Left ventricle myocardium inferior (tissue), 1 donor: ENCODE data around the gene STX10. TPM values are rescaled to one million over a fixed set of nuclear protein-coding genes. Genes with fewer than 3 reads are reported as not detected.

Experiments
- DNase-seq: peaks from one replicate; pipeline ENCODE4 v3.0.0-alpha.2; 2020
- H3K27ac ChIP-seq: fragments of 200-600 bp; replicated peaks from 2 replicates; pipeline ENCODE4 v1.8.0; 2021
- H3K27me3 ChIP-seq: fragments of 200-600 bp; 2 replicates; pipeline ENCODE4 v1.8.0; 2021; ENCODE audit warnings: low read depth
- H3K36me3 ChIP-seq: fragments of 200-600 bp; 2 replicates; pipeline ENCODE4 v1.8.0; 2021
- H3K4me1 ChIP-seq: fragments of 200-600 bp; 2 replicates; pipeline ENCODE4 v1.8.0; 2021
- H3K4me3 ChIP-seq: fragments of 200-600 bp; 2 replicates; pipeline ENCODE4 v1.8.0; 2021; ENCODE audit warnings: mild to moderate bottlenecking, moderate library complexity
- H3K9me3 ChIP-seq: fragments of 200-600 bp; replicated peaks from 2 replicates; pipeline ENCODE4 v1.8.0; 2021
- CTCF ChIP-seq: fragments of 200-600 bp; IDR thresholded peaks from 2 replicates; pipeline ENCODE4 v1.8.0; 2021; ENCODE audit warnings: antibody characterized with exemption, mild to moderate bottlenecking, borderline replicate concordance
- intact Hi-C: fragments of 100-400 bp; cut with micrococcal nuclease; formaldehyde crosslinking; loops from one replicate; pipeline ENCODE4 v1.11.0; 2022
- long read RNA-seq: library from polyadenylated mRNA; unstranded; transcript quantifications from one replicate; pipeline ENCODE4 v2.0.0, GENCODE V29; 2021
- total RNA-seq: library from RNA; stranded (reverse); fragmentation: NEBNext Ultra II Directional; extraction: Animal tissue kit (Norgen Biotek cat#: 25700); gene quantifications from one replicate; pipeline ENCODE4 v1.2.1, GENCODE V29; 2021
- donor health status: DM: no; HTN: yes; CAD: no; lungs with severe emphysema.

STX10 gene
- total RNA-seq = 39.2 TPM
- long read RNA-seq, transcript STX10-204 (8 exons, 1,136 nt) = major isoform, 40 of 62 reads
- long read RNA-seq, partial matches to known transcripts = 14 of 62 reads
- long read RNA-seq, other reads (novel, unspliced or antisense) = 4 of 62 reads

GRCh38 chr19:13150187-13150930 is at the start of gene STX10, which contains the start of gene IER2:
Gene STX10, minus strand, starts transcription at chr19:13150375. Its CDS starts 202 bp downstream, at chr19:13150173.
Gene IER2, plus strand, starts transcription at chr19:13150411. Its CDS starts 2,776 bp downstream, at chr19:13153187.
- Histone ChIP-seq H3K4me3 (peak within 1 kb of the TSS; percentile 91), H3K27ac (peak within 1 kb of the TSS; percentile 99), H3K27me3 (no peaks in the 10 kb centered on the region), H3K4me1 (peaks cover 61% of the 10 kb centered on the region), H3K9me3 (no peaks in the 10 kb centered on the region), H3K36me3 (peaks cover 15% of the 10 kb centered on the region)
- peak; percentile 96 for DNase-seq
- intact Hi-C loops = no loop called here
- TF ChIP-seq CTCF = peak; percentile 65

- Histone ChIP-seq H3K36me3 (no peaks in the 10 kb centered on the region), H3K27me3 (no peaks in the 10 kb centered on the region), H3K4me3 (no peak overlapping the region), H3K9me3 (no peaks in the 10 kb centered on the region), H3K4me1 (peaks cover 4% of the 10 kb centered on the region), H3K27ac (no peak overlapping the region)
- no peak for DNase-seq
- intact Hi-C loops = loop anchor here (10.0 kb wide), 1 partner anchor 56 kb away; no protein-coding TSS in a partner anchor
- TF ChIP-seq CTCF = no peak
Observed at GRCh38 chr19:13198634-13199033, 48.5 kb upstream of the STX10 start.

GRCh38 chr19:13195678-13196077 is 45.5 kb upstream of the STX10 start:
- Histone ChIP-seq H3K36me3 (no peaks in the 10 kb centered on the region), H3K4me1 (peaks cover 4% of the 10 kb centered on the region), H3K4me3 (no peak overlapping the region), H3K9me3 (no peaks in the 10 kb centered on the region), H3K27ac (no peak overlapping the region), H3K27me3 (no peaks in the 10 kb centered on the region)
- no peak for DNase-seq
- intact Hi-C loops = loop anchor here (10.0 kb wide), 1 partner anchor 59 kb away; no protein-coding TSS in a partner anchor
- no peak for TF ChIP-seq CTCF

GRCh38 chr19:13190781-13191540 is 40.8 kb upstream of the STX10 start:
- Histone ChIP-seq H3K27ac (no peak overlapping the region), H3K27me3 (no peaks in the 10 kb centered on the region), H3K4me1 (peaks cover 4% of the 10 kb centered on the region), H3K9me3 (no peaks in the 10 kb centered on the region), H3K4me3 (no peak overlapping the region), H3K36me3 (no peaks in the 10 kb centered on the region)
- TF ChIP-seq CTCF = no peak
- intact Hi-C loops = loop anchor here (10.0 kb wide), 1 partner anchor 64 kb away; no protein-coding TSS in a partner anchor
- DNase-seq = no peak

GRCh38 chr19:13189600-13189999 is 39.4 kb upstream of the STX10 start:
- no peaks in the 10 kb centered on the region for H3K36me3 ChIP-seq
- no peak for TF ChIP-seq CTCF
- no peak for DNase-seq
- no peaks in the 10 kb centered on the region for H3K27me3 ChIP-seq
- intact Hi-C loops = no loop called here
- no peak overlapping the region for H3K4me3 ChIP-seq
- no peak overlapping the region for H3K27ac ChIP-seq
- peaks cover 4% of the 10 kb centered on the region for H3K4me1 ChIP-seq
- no peaks in the 10 kb centered on the region for H3K9me3 ChIP-seq
